Mammary epithelial cell (primary cell): Measurements from ENCODE around the gene SPTLC1.

Experiments used
- CTCF ChIP-seq, 2 donors: IDR thresholded peaks in 1 of 2; conservative IDR thresholded peaks in 1 of 2; 2 replicates each; pipeline ENCODE4 v1.5.1; 2011 to 2012; ENCODE audit warnings: inconsistent platforms in 2 of 2, low read length in 2 of 2, mild to moderate bottlenecking in 2 of 2, control low read depth in 1 of 2, low read depth in 1 of 2; ENCODE audit not compliant: insufficient read depth in 1 of 2; ENCODE audit errors: extremely low read depth in 1 of 2
- EZH2 ChIP-seq: IDR thresholded peaks from 2 replicates; pipeline ENCODE4 v1.6.1; 2012; ENCODE audit warnings: low read length, inconsistent platforms, borderline replicate concordance

DNA sequence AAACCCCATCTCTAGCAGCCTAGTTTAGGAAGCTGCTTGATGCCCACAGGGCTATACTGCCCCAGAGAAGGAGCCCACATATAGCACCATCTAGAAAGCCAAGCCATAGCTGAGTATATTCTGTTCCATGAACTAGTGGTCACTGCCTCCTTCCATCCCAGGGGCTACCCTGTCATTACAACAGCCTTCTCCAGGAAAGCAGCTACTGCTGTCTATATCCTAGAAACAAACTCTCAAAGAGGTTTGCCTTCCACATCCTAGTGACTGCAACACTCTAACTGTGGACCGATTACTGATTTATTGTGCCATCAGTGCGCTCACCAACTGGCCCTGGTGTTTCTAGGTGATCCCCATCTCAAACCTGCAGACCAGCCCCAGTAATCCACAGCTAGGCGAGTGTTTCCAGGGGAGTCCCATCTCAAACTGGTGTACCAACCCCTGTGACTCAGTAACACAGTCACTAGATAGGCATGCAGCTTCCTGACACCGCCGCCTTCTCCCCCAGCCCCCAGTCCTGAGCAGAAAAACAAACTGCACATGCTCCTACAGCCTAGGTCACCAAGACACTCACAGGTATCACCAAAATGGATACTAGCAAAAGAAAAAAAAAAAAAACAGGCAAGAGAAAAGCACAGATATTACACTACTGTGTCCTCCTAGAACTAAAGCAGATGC is 14.8 kb downstream of the SPTLC1 start:
- TF ChIP-seq CTCF (conservative IDR thresholded peaks at IDR 0.05 in 1 of 2, IDR thresholded peaks at IDR 0.05 in 1 of 2; ENCODE audit: extremely low read depth in 1 of 2, insufficient read depth in 1 of 2, low read depth in 1 of 2, low read length in 2 of 2) (no peak), EZH2 (no peak)
